Trophoblast cell (in vitro differentiated cells and primary cell): Measurements from ENCODE around the gene EDNRA.

Experiments
- DNase-seq, 2 donors: peaks; one replicate each; pipeline ENCODE4 v3.0.0-alpha.2; 2016
- H2AFZ ChIP-seq: 2 replicates; pipeline ENCODE4 v1.6.1; 2013; ENCODE audit warnings: low read length, moderate library complexity, mild to moderate bottlenecking; ENCODE audit not compliant: insufficient read depth, poor library complexity
- H2AK5ac ChIP-seq: 2 replicates; pipeline ENCODE4 v1.6.1; 2013; ENCODE audit warnings: mild to moderate bottlenecking, low read length
- H2BK120ac ChIP-seq: 2 replicates; pipeline ENCODE4 v1.6.1; 2013; ENCODE audit warnings: low read length, mild to moderate bottlenecking, moderate library complexity; ENCODE audit not compliant: insufficient read depth, poor library complexity
- H2BK12ac ChIP-seq: 2 replicates; pipeline ENCODE4 v1.6.1; 2013; ENCODE audit warnings: mild to moderate bottlenecking, low read length, moderate library complexity
- H2BK5ac ChIP-seq: 2 replicates; pipeline ENCODE4 v1.6.1; 2013; ENCODE audit warnings: low read length, low read depth, moderate library complexity, mild to moderate bottlenecking; ENCODE audit not compliant: poor library complexity
- H3K14ac ChIP-seq: 2 replicates; pipeline ENCODE4 v1.6.1; 2013; ENCODE audit warnings: mild to moderate bottlenecking, low read length
- H3K18ac ChIP-seq: 2 replicates; pipeline ENCODE4 v1.6.1; 2013; ENCODE audit warnings: mild to moderate bottlenecking, low read length
- H3K23ac ChIP-seq: 2 replicates; pipeline ENCODE4 v1.6.1; 2013; ENCODE audit warnings: low read length
- H3K27ac ChIP-seq: 2 replicates; pipeline ENCODE4 v1.5.1; 2013; ENCODE audit warnings: low read depth, mild to moderate bottlenecking, inconsistent platforms, low read length, moderate library complexity
- H3K27me3 ChIP-seq: 2 replicates; pipeline ENCODE4 v1.6.1; 2013; ENCODE audit warnings: inconsistent platforms, mild to moderate bottlenecking, low read length, moderate library complexity; ENCODE audit not compliant: insufficient read depth
- H3K36me3 ChIP-seq, 2 experiments: 1 replicate in 1 of 2; 2 replicates in 1 of 2; pipeline ENCODE4 v1.6.1; 2013; ENCODE audit warnings: low read length in 2 of 2, mild to moderate bottlenecking in 2 of 2, moderate library complexity in 1 of 2; ENCODE audit not compliant: insufficient read depth in 2 of 2, control insufficient read depth in 1 of 2
- H3K4ac ChIP-seq: 2 replicates; pipeline ENCODE4 v1.6.1; 2013; ENCODE audit warnings: low read depth, mild to moderate bottlenecking, low read length, moderate library complexity
- H3K4me1 ChIP-seq, 2 experiments: 1 replicate in 1 of 2; 2 replicates in 1 of 2; pipeline ENCODE4 v1.6.1; 2013; ENCODE audit warnings: low read length in 2 of 2, mild to moderate bottlenecking in 2 of 2, moderate library complexity in 1 of 2; ENCODE audit not compliant: insufficient read depth in 2 of 2, control insufficient read depth in 1 of 2
- H3K4me2 ChIP-seq: 2 replicates; pipeline ENCODE4 v1.6.1; 2013; ENCODE audit warnings: inconsistent platforms, mild to moderate bottlenecking, low read length, moderate library complexity
- H3K4me3 ChIP-seq: 2 replicates; pipeline ENCODE4 v1.5.1; 2013; ENCODE audit warnings: mild to moderate bottlenecking, low read depth, low read length, inconsistent platforms
- H3K79me1 ChIP-seq: one replicate; pipeline ENCODE4 v1.6.1; 2013; ENCODE audit warnings: low read length
- H3K79me2 ChIP-seq: 2 replicates; pipeline ENCODE4 v1.6.1; 2013; ENCODE audit warnings: low read length, mild to moderate bottlenecking; ENCODE audit not compliant: control insufficient read depth, insufficient read depth, poor library complexity
- H3K9ac ChIP-seq: 2 replicates; pipeline ENCODE4 v1.6.1; 2013; ENCODE audit warnings: mild to moderate bottlenecking, low read length
- H3K9me3 ChIP-seq: 2 replicates; pipeline ENCODE4 v1.6.1; 2013; ENCODE audit warnings: low read depth, mild to moderate bottlenecking, control low read depth, inconsistent platforms, low read length; ENCODE audit not compliant: insufficient read depth
- H4K12ac ChIP-seq: 2 replicates; pipeline ENCODE4 v1.6.1; 2013; ENCODE audit warnings: low read depth, mild to moderate bottlenecking, low read length, moderate library complexity
- H4K8ac ChIP-seq: 2 replicates; pipeline ENCODE4 v1.6.1; 2013; ENCODE audit warnings: low read depth, mild to moderate bottlenecking, low read length, moderate library complexity
- H4K91ac ChIP-seq: one replicate; pipeline ENCODE4 v1.6.1; 2013; ENCODE audit warnings: low read depth, mild to moderate bottlenecking, low read length, moderate library complexity
- WGBS: extraction: QIAGEN DNeasy Blood & Tissue Kit; methylation state at CpG from one replicate; pipeline ENCODE4 v1.1.7; 2013; ENCODE audit warnings: missing lambda C conversion rate; ENCODE audit not compliant: insufficient read length, insufficient coverage; ENCODE audit errors: extremely low coverage; 5-methylcytosine and 5-hydroxymethylcytosine counted together

EDNRA gene

GRCh38 chr4:147587041-147587440, 106.1 kb downstream of the EDNRA start:
- no peak overlapping the region for H4K91ac ChIP-seq
- H3K79me2 ChIP-seq = no peaks in the 10 kb centered on the region
- no peak overlapping the region for H2AFZ ChIP-seq
- no CpG with 5 or more reads among the region's 3 CpGs for WGBS
- H3K27me3 ChIP-seq = no peaks in the 10 kb centered on the region
- H3K4me2 ChIP-seq = no peak overlapping the region
- H3K23ac ChIP-seq = no peak overlapping the region
- no peak overlapping the region for H3K4ac ChIP-seq
- H3K14ac ChIP-seq = no peak overlapping the region
- H2BK5ac ChIP-seq = no peak overlapping the region
- no peaks in the 10 kb centered on the region for H3K36me3 ChIP-seq
- H4K8ac ChIP-seq = no peak overlapping the region
- H3K79me1 ChIP-seq = peaks cover 2% of the 10 kb centered on the region
- H4K12ac ChIP-seq = no peak overlapping the region
- H3K18ac ChIP-seq = no peak overlapping the region
- H3K27ac ChIP-seq = no peak overlapping the region
- H3K9me3 ChIP-seq = no peaks in the 10 kb centered on the region
- no peak overlapping the region for H2BK12ac ChIP-seq
- DNase-seq = no peak
- H3K4me1 ChIP-seq = peaks cover 0 to 4% of the 10 kb centered on the region in 2 experiments
- H3K4me3 ChIP-seq = no peak overlapping the region
- H2AK5ac ChIP-seq = no peak overlapping the region
- H3K9ac ChIP-seq = no peak overlapping the region
- H2BK120ac ChIP-seq = no peak overlapping the region

- Histone ChIP-seq H3K4ac (no peak overlapping the region), H3K4me2 (no peak overlapping the region), H3K18ac (no peak overlapping the region), H2BK5ac (peak overlapping the region; percentile 63), H4K8ac (peak overlapping the region; percentile 77), H3K9ac (no peak overlapping the region), H2AK5ac (no peak overlapping the region), H4K91ac (peak overlapping the region; percentile 37), H2BK120ac (no peak overlapping the region), H4K12ac (no peak overlapping the region), H3K9me3 (no peaks in the 10 kb centered on the region), H3K4me1 (peaks cover 0 to 2% of the 10 kb centered on the region in 2 experiments), H2AFZ (no peak overlapping the region), H3K14ac (no peak overlapping the region), H3K27me3 (no peaks in the 10 kb centered on the region), H3K23ac (no peak overlapping the region), H3K4me3 (no peak overlapping the region), H3K79me2 (no peaks in the 10 kb centered on the region), H3K27ac (no peak overlapping the region), H2BK12ac (peak overlapping the region; percentile 71), H3K79me1 (peaks cover 2% of the 10 kb centered on the region), H3K36me3 (no peaks in the 10 kb centered on the region)
- no peak for DNase-seq
- no CpG with 5 or more reads among the region's 1 CpG for WGBS
Measured at GRCh38 chr4:147589586-147589985, 108.7 kb downstream of the EDNRA start.

- no peak overlapping the region for H3K18ac ChIP-seq
- H3K9ac ChIP-seq = no peak overlapping the region
- H3K36me3 ChIP-seq = no peaks in the 10 kb centered on the region
- H4K8ac ChIP-seq = peak overlapping the region; percentile 53
- H3K4me1 ChIP-seq = peaks cover 0 to 2% of the 10 kb centered on the region in 2 experiments
- peak overlapping the region; percentile 76 for H2BK5ac ChIP-seq
- H2BK120ac ChIP-seq = peak overlapping the region; percentile 80
- no peak overlapping the region for H3K4ac ChIP-seq
- H3K27ac ChIP-seq = no peak overlapping the region
- no peaks in the 10 kb centered on the region for H3K9me3 ChIP-seq
- H2BK12ac ChIP-seq = no peak overlapping the region
- H4K12ac ChIP-seq = peak overlapping the region; percentile 26
- H2AFZ ChIP-seq = no peak overlapping the region
- H3K23ac ChIP-seq = no peak overlapping the region
- no peak overlapping the region for H3K4me3 ChIP-seq
- DNase-seq = peak; percentile 40 to 80
- H3K14ac ChIP-seq = no peak overlapping the region
- H3K27me3 ChIP-seq = no peaks in the 10 kb centered on the region
- no peak overlapping the region for H3K4me2 ChIP-seq
- peaks cover 2% of the 10 kb centered on the region for H3K79me1 ChIP-seq
- H4K91ac ChIP-seq = peak overlapping the region; percentile 77
- no peak overlapping the region for H2AK5ac ChIP-seq
- H3K79me2 ChIP-seq = no peaks in the 10 kb centered on the region
- WGBS = no CpG with 5 or more reads among the region's 12 CpGs
Measured at GRCh38 chr4:147590249-147590920, 109.5 kb downstream of the EDNRA start.

GRCh38 chr4:147591106-147591505, 110.2 kb downstream of the EDNRA start:
- no peak for DNase-seq
- Histone ChIP-seq H3K23ac (no peak overlapping the region), H3K18ac (no peak overlapping the region), H4K12ac (no peak overlapping the region), H4K91ac (peak overlapping the region; percentile 37), H3K27ac (no peak overlapping the region), H3K4me3 (no peak overlapping the region), H2BK12ac (no peak overlapping the region), H3K4me2 (no peak overlapping the region), H3K14ac (no peak overlapping the region), H4K8ac (no peak overlapping the region), H3K9ac (no peak overlapping the region), H3K36me3 (no peaks in the 10 kb centered on the region), H2BK5ac (no peak overlapping the region), H3K4me1 (peaks cover 0 to under 1% of the 10 kb centered on the region in 2 experiments), H2BK120ac (peak overlapping the region; percentile 33), H2AFZ (no peak overlapping the region), H3K79me2 (no peaks in the 10 kb centered on the region), H3K79me1 (peaks cover 2% of the 10 kb centered on the region), H3K4ac (no peak overlapping the region), H3K9me3 (no peaks in the 10 kb centered on the region), H2AK5ac (no peak overlapping the region), H3K27me3 (no peaks in the 10 kb centered on the region)
